ENCODE data around the gene ICE2. TPM values are rescaled to one million over a fixed set of nuclear protein-coding genes. Genes with fewer than 3 reads are reported as not detected.

ICE2 gene
- total RNA-seq, 1 experiment from 2014 or later, result 62.8 TPM

GRCh38 chr15:60512937-60513336, 34.0 kb upstream of the ICE2 start (continued):
- TF ChIP-seq, protein P1, sequence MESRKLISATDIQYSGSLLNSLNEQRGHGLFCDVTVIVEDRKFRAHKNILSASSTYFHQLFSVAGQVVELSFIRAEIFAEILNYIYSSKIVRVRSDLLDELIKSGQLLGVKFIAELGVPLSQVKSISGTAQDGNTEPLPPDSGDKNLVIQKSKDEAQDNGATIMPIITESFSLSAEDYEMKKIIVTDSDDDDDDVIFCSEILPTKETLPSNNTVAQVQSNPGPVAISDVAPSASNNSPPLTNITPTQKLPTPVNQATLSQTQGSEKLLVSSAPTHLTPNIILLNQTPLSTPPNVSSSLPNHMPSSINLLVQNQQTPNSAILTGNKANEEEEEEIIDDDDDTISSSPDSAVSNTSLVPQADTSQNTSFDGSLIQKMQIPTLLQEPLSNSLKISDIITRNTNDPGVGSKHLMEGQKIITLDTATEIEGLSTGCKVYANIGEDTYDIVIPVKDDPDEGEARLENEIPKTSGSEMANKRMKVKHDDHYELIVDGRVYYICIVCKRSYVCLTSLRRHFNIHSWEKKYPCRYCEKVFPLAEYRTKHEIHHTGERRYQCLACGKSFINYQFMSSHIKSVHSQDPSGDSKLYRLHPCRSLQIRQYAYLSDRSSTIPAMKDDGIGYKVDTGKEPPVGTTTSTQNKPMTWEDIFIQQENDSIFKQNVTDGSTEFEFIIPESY (IDR thresholded peaks at IDR 0.05; ENCODE audit: extremely low read depth, insufficient replicate concordance, low read length), result no peak
- TF ChIP-seq POLR2A (IDR thresholded peaks at IDR 0.05; ENCODE audit: borderline replicate concordance, extremely low read depth, insufficient read depth, insufficient read length) (no peak), SP1 (IDR thresholded peaks at IDR 0.05; ENCODE audit: low read depth) (no peak)

GRCh38 chr15:60511351-60512031, 32.5 kb upstream of the ICE2 start:
- Histone ChIP-seq H3K4me3 (replicated peaks in 1 of 2; ENCODE audit: low read depth in 1 of 2, low read length in 2 of 2) (no peak overlapping the region), H4K20me1 (ENCODE audit: insufficient read depth) (no peaks in the 10 kb centered on the region), H3K27me3 (ENCODE audit: insufficient read depth, low read length) (no peaks in the 10 kb centered on the region), H2AFZ (ENCODE audit: low read depth, low read length, poor library complexity, severe bottlenecking) (no peak overlapping the region), H3K9me3 (ENCODE audit: control insufficient read depth in 1 of 2, insufficient read depth in 1 of 2, low read depth in 1 of 2, low read length in 2 of 2) (no peaks in the 10 kb centered on the region), H3K4me1 (ENCODE audit: control insufficient read depth in 1 of 2, insufficient read depth in 2 of 2, low read length in 2 of 2) (peaks cover 0 to 7% of the 10 kb centered on the region in 2 experiments; a peak in 2 of 4 replicates), H3K4me2 (ENCODE audit: low read length) (no peak overlapping the region), H3K79me2 (ENCODE audit: insufficient read depth, low read length) (no peaks in the 10 kb centered on the region), H3K36me3 (ENCODE audit: control insufficient read depth in 1 of 2, insufficient read depth in 2 of 2, low read length in 2 of 2) (no peaks in the 10 kb centered on the region), H3K9me2 (ENCODE audit: insufficient read depth) (no peaks in the 10 kb centered on the region), H3K9ac (ENCODE audit: low read length) (no peak overlapping the region), H3K27ac (ENCODE audit: low read depth, low read length) (no peak overlapping the region)
- ChIA-PET CTCF (interaction anchor here (1.5 kb wide), 1 partner anchor 9 kb away, joined by 3 read pairs; no protein-coding TSS in a partner anchor), RAD21 (ENCODE audit: low non-redundant PET in 1 of 2, low total read pairs in 2 of 2, uncharacterized antibody in 2 of 2, unreplicated experiment in 2 of 2) (no interaction called here), POLR2A (no interaction called here)
- intact Hi-C loops (cut with micrococcal nuclease), result no loop called here
- ATAC-seq (no peak), DNase-seq (ENCODE audit: low read depth, low spot score) (no peak)
- no TSS peak for BruUV-seq (replicated peaks)
- no peak for TF ChIP-seq RAD21 (IDR thresholded peaks at IDR 0.05; ENCODE audit: low read depth)
- no peak for TF ChIP-seq ZFX (IDR thresholded peaks at IDR 0.05)
- TF ChIP-seq CBX3 (IDR thresholded peaks at IDR 0.05; ENCODE audit: low read depth), result no peak
- no peak for TF ChIP-seq ELF1 (IDR thresholded peaks at IDR 0.05; ENCODE audit: borderline replicate concordance, low read depth)
- TF ChIP-seq JUND (IDR thresholded peaks at IDR 0.05), result no peak
- no peak for TF ChIP-seq SIN3A (IDR thresholded peaks at IDR 0.05; ENCODE audit: low read depth)
- no peak for TF ChIP-seq POLR2AphosphoS5 (IDR thresholded peaks at IDR 0.05; ENCODE audit: low read depth, low read length)
- TF ChIP-seq SRF (IDR thresholded peaks at IDR 0.05; ENCODE audit: low read depth), result no peak
- no peak for TF ChIP-seq EGR1 (IDR thresholded peaks at IDR 0.05; ENCODE audit: low read depth)
- TF ChIP-seq TCF7L2 (IDR thresholded peaks at IDR 0.05; ENCODE audit: borderline replicate concordance, extremely low read depth, insufficient read depth, insufficient read length), result no peak
- no peak for TF ChIP-seq CEBPB (IDR thresholded peaks at IDR 0.05; ENCODE audit: low read depth)
- no peak for TF ChIP-seq FOSL1 (IDR thresholded peaks at IDR 0.05; ENCODE audit: low read depth)
- TF ChIP-seq ZNF274 (IDR thresholded peaks at IDR 0.05; ENCODE audit: low read depth, low read length), result no peak
- TF ChIP-seq, protein P2, sequence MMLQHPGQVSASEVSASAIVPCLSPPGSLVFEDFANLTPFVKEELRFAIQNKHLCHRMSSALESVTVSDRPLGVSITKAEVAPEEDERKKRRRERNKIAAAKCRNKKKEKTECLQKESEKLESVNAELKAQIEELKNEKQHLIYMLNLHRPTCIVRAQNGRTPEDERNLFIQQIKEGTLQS (IDR thresholded peaks at IDR 0.05), result no peak
- TF ChIP-seq, protein P1 (IDR thresholded peaks at IDR 0.05; ENCODE audit: extremely low read depth, insufficient replicate concordance, low read length), result no peak
- TF ChIP-seq SP1 (IDR thresholded peaks at IDR 0.05; ENCODE audit: low read depth), result no peak
- TF ChIP-seq, protein P3, sequence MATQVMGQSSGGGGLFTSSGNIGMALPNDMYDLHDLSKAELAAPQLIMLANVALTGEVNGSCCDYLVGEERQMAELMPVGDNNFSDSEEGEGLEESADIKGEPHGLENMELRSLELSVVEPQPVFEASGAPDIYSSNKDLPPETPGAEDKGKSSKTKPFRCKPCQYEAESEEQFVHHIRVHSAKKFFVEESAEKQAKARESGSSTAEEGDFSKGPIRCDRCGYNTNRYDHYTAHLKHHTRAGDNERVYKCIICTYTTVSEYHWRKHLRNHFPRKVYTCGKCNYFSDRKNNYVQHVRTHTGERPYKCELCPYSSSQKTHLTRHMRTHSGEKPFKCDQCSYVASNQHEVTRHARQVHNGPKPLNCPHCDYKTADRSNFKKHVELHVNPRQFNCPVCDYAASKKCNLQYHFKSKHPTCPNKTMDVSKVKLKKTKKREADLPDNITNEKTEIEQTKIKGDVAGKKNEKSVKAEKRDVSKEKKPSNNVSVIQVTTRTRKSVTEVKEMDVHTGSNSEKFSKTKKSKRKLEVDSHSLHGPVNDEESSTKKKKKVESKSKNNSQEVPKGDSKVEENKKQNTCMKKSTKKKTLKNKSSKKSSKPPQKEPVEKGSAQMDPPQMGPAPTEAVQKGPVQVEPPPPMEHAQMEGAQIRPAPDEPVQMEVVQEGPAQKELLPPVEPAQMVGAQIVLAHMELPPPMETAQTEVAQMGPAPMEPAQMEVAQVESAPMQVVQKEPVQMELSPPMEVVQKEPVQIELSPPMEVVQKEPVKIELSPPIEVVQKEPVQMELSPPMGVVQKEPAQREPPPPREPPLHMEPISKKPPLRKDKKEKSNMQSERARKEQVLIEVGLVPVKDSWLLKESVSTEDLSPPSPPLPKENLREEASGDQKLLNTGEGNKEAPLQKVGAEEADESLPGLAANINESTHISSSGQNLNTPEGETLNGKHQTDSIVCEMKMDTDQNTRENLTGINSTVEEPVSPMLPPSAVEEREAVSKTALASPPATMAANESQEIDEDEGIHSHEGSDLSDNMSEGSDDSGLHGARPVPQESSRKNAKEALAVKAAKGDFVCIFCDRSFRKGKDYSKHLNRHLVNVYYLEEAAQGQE (IDR thresholded peaks at IDR 0.05; ENCODE audit: low read depth), result no peak

All from HCT116 (cell line).